GM12891 (cell line): Measurements from ENCODE around the gene TOP1.

Source experiments
- POLR2A ChIP-seq: IDR thresholded peaks from 2 replicates; pipeline ENCODE4 v1.6.1; 2011; ENCODE audit warnings: low read depth, low read length, control low read depth
- POLR2AphosphoS5 ChIP-seq: IDR thresholded peaks from 2 replicates; pipeline ENCODE4 v1.6.1; 2011; ENCODE audit warnings: low read depth, low read length, control low read depth
- POU2F2 ChIP-seq: IDR thresholded peaks from 2 replicates; pipeline ENCODE4 v1.6.1; 2011; ENCODE audit warnings: low read depth, mild to moderate bottlenecking, control low read depth, low read length, moderate library complexity
- TAF1 ChIP-seq: IDR thresholded peaks from 2 replicates; pipeline ENCODE4 v1.6.1; 2011; ENCODE audit warnings: low read depth, low read length, control low read depth

DNA sequence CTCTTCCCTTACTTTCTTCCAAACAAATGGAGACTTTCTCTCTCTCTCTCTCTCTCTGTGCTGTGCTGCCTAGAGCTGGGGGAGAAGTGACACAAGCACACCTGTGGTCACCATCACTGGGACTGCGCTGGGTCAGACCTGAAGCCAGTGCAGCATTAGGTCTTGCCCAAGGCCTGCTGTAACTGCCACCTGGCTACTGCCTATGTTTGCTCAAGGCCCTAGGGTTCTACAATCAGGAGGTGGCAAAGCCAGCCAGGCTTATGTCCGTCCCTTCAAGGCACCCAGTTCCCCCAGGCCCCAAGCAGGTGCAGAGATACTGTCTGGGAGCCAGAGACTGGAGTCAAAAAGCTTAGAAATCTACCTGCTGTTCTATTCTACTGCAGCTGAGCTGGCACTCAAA, 49.4 kb upstream of the TOP1 start:
- TF ChIP-seq POLR2AphosphoS5 (no peak), TAF1 (no peak), POU2F2 (no peak), POLR2A (no peak)
